Right lobe of liver (tissue), 4 donors: ENCODE results near the gene MADCAM1.

Experiments used
- CTCF ChIP-seq, 4 donors: fragments of 200-600 bp in 3 of 4; fragments of 450-650 bp in 1 of 4; IDR thresholded peaks; one replicate each; pipeline versions ENCODE4 v1.5.1 to v1.8.0; 2016 to 2022; ENCODE audit warnings: antibody characterized with exemption in 4 of 4, mild to moderate bottlenecking in 2 of 4
- POLR2A ChIP-seq: fragments of 450-650 bp; IDR thresholded peaks from one replicate; pipeline ENCODE4 v1.6.1; 2017; ENCODE audit warnings: antibody characterized with exemption, mild to moderate bottlenecking
- donor health status: DM: no; HTN: no; CAD: no.
- donor health status: DM: no; HTN: no; CAD: no.
- donor health status: DM: no; HTN: yes; CAD: no.

DNA sequence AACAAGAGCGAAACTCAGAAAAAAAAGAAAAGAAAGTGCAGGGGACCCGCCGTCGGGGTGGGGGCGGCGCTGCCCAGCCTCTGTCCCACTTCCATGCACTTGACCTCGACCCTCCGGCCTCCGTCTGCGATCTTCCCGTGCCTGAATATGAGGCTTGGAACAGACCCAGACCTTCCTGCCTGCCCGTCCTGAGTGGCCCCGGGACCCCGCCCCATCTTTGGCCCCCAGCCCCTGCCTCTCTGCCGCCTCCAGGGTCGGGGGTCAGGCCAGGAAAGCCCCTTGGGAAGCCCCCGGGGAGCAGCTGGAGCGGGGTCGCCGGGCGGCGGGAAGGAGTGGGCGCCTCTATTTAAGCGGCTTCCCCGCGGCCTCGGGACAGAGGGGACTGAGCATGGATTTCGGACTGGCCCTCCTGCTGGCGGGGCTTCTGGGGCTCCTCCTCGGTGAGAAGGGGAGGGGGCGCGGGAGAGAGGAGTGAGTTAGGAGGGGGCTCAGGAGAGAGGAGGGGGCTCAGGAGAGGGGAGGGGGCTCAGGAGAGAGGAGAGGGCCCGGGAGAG, at the start of gene MADCAM1:
- TF ChIP-seq POLR2A (no peak), CTCF (IDR thresholded peaks at IDR 0.05) (no peak)
